Measurements from ENCODE around the gene DDX20.

Gene DDX20

GRCh38 chr1:111769517-111770146, 13.9 kb downstream of the DDX20 start:
- peak; percentile 57 for TF ChIP-seq CTCF (IDR thresholded peaks at IDR 0.05; ENCODE audit: extremely low read depth, missing control alignments)
- DNase-seq (ENCODE audit: low spot score): peak; percentile 62

- DNase-seq (ENCODE audit: low spot score): no peak
- TF ChIP-seq CTCF (IDR thresholded peaks at IDR 0.05; ENCODE audit: extremely low read depth, missing control alignments): no peak
Measured at GRCh38 chr1:111770916-111771315, 15.2 kb downstream of the DDX20 start.

- DNase-seq (ENCODE audit: low spot score): no peak
- no peak for TF ChIP-seq CTCF (IDR thresholded peaks at IDR 0.05; ENCODE audit: extremely low read depth, missing control alignments)
Measured at GRCh38 chr1:111775966-111776365, 20.3 kb downstream of the DDX20 start.

GRCh38 chr1:111776391-111776790, 20.7 kb downstream of the DDX20 start:
- TF ChIP-seq CTCF (IDR thresholded peaks at IDR 0.05; ENCODE audit: extremely low read depth, missing control alignments): no peak
- no peak for DNase-seq (ENCODE audit: low spot score)

GRCh38 chr1:111776861-111777260, 21.2 kb downstream of the DDX20 start:
- no peak for TF ChIP-seq CTCF (IDR thresholded peaks at IDR 0.05; ENCODE audit: extremely low read depth, missing control alignments)
- no peak for DNase-seq (ENCODE audit: low spot score)

- no peak for TF ChIP-seq CTCF (IDR thresholded peaks at IDR 0.05; ENCODE audit: extremely low read depth, missing control alignments)
- DNase-seq (ENCODE audit: low spot score): no peak
Measured at GRCh38 chr1:111777301-111777700, 21.6 kb downstream of the DDX20 start.

- TF ChIP-seq CTCF (IDR thresholded peaks at IDR 0.05; ENCODE audit: extremely low read depth, missing control alignments): no peak
- DNase-seq (ENCODE audit: low spot score): no peak
Measured at GRCh38 chr1:111778066-111778465, 22.4 kb downstream of the DDX20 start.

All from GM20000 (cell line).